ENCODE data around the gene C1orf226. TPM values are rescaled to one million over a fixed set of nuclear protein-coding genes. Genes with fewer than 3 reads are reported as not detected.

C1orf226 gene
- total RNA-seq, 1 experiment from 2014 or later, result 7.7 TPM

GRCh38 chr1:162385702-162386101 is 4.2 kb downstream of the C1orf226 start:
- no peak for DNase-seq (ENCODE audit: low read depth, low spot score)
- Histone ChIP-seq H3K36me3 (ENCODE audit: control insufficient read depth in 1 of 2, insufficient read depth in 2 of 2, low read length in 2 of 2) (no peaks in the 10 kb centered on the region), H3K27me3 (ENCODE audit: insufficient read depth, low read length) (no peaks in the 10 kb centered on the region), H3K79me2 (ENCODE audit: insufficient read depth, low read length) (no peaks in the 10 kb centered on the region), H3K4me3 (replicated peaks in 1 of 2; ENCODE audit: low read depth in 1 of 2, low read length in 2 of 2) (no peak overlapping the region), H3K9me2 (ENCODE audit: insufficient read depth) (no peaks in the 10 kb centered on the region), H3K4me2 (ENCODE audit: low read length) (no peak overlapping the region), H3K9me3 (ENCODE audit: control insufficient read depth in 1 of 2, insufficient read depth in 1 of 2, low read depth in 1 of 2, low read length in 2 of 2) (no peaks in the 10 kb centered on the region), H4K20me1 (ENCODE audit: insufficient read depth) (no peaks in the 10 kb centered on the region), H2AFZ (ENCODE audit: low read depth, low read length, poor library complexity, severe bottlenecking) (no peak overlapping the region), H3K4me1 (ENCODE audit: control insufficient read depth in 1 of 2, insufficient read depth in 2 of 2, low read length in 2 of 2) (peaks cover 18 to 26% of the 10 kb centered on the region in 2 experiments), H3K27ac (ENCODE audit: low read depth, low read length) (no peak overlapping the region), H3K9ac (ENCODE audit: low read length) (no peak overlapping the region)
- RAD21 ChIA-PET (ENCODE audit: low non-redundant PET in 1 of 2, low total read pairs in 2 of 2, uncharacterized antibody in 2 of 2, unreplicated experiment in 2 of 2), result no interaction called here
- POLR2A ChIA-PET, result no interaction called here
- CTCF ChIA-PET, result no interaction called here
- intact Hi-C loops (cut with micrococcal nuclease), result no loop called here
- TF ChIP-seq POLR2A (IDR thresholded peaks at IDR 0.05; ENCODE audit: borderline replicate concordance, extremely low read depth, insufficient read depth, insufficient read length) (no peak), EZH2phosphoT487 (IDR thresholded peaks at IDR 0.05; ENCODE audit: borderline replicate concordance) (no peak), ATF3 (IDR thresholded peaks at IDR 0.05) (no peak), ELF1 (IDR thresholded peaks at IDR 0.05; ENCODE audit: borderline replicate concordance, low read depth) (no peak), MAX (IDR thresholded peaks at IDR 0.05) (no peak), ZNF274 (IDR thresholded peaks at IDR 0.05; ENCODE audit: low read depth, low read length) (no peak), CBX3 (IDR thresholded peaks at IDR 0.05; ENCODE audit: low read depth) (no peak), EZH2 (IDR thresholded peaks at IDR 0.05) (no peak), EGR1 (IDR thresholded peaks at IDR 0.05; ENCODE audit: low read depth) (no peak), SRF (IDR thresholded peaks at IDR 0.05; ENCODE audit: low read depth) (no peak), CTCF (IDR thresholded peaks at IDR 0.05 in 2 of 3, conservative IDR thresholded peaks at IDR 0.05 in 1 of 3; ENCODE audit: borderline replicate concordance in 1 of 3, insufficient read depth in 1 of 3, low read depth in 2 of 3, low read length in 2 of 3) (no peak), JUND (IDR thresholded peaks at IDR 0.05) (no peak), RAD21 (IDR thresholded peaks at IDR 0.05; ENCODE audit: low read depth) (no peak), CEBPB (IDR thresholded peaks at IDR 0.05; ENCODE audit: low read depth) (no peak), SIN3A (IDR thresholded peaks at IDR 0.05; ENCODE audit: low read depth) (no peak), TCF7L2 (IDR thresholded peaks at IDR 0.05; ENCODE audit: borderline replicate concordance, extremely low read depth, insufficient read depth, insufficient read length) (no peak), ZBTB33 (IDR thresholded peaks at IDR 0.05; ENCODE audit: extremely low read depth, insufficient replicate concordance, low read length) (no peak), YY1 (IDR thresholded peaks at IDR 0.05; ENCODE audit: extremely low read depth, insufficient replicate concordance, low read depth, low read length) (no peak)
- no peak for ATAC-seq
- BruUV-seq (replicated peaks), result no TSS peak

All from HCT116 (cell line).